Mesothelial cell of epicardium (in vitro differentiated cells): ENCODE measurements around the gene KCNJ15. TPM values are rescaled to one million over a fixed set of nuclear protein-coding genes. Genes with fewer than 3 reads are reported as not detected.

Source experiments
- DNase-seq, 2 experiments: peaks; one replicate each; pipeline ENCODE4 v3.0.0; 2021; ENCODE audit warnings: low spot score in 2 of 2; ENCODE audit not compliant: unreplicated experiment in 2 of 2
- H3K27ac Mint-ChIP-seq: 2 replicates; pipeline ENCODE4 v1.8.0; 2021; ENCODE audit warnings: mixed read lengths
- H3K27me3 Mint-ChIP-seq: 2 replicates; pipeline ENCODE4 v1.8.0; 2021; ENCODE audit warnings: low read depth, mixed read lengths
- H3K36me3 Mint-ChIP-seq: 2 replicates; pipeline ENCODE4 v1.8.0; 2021; ENCODE audit warnings: mixed read lengths
- H3K4me1 Mint-ChIP-seq: 2 replicates; pipeline ENCODE4 v1.8.0; 2021; ENCODE audit warnings: mixed read lengths
- H3K4me3 Mint-ChIP-seq: 2 replicates; pipeline ENCODE4 v1.8.0; 2021; ENCODE audit warnings: mild to moderate bottlenecking, moderate library complexity, mixed read lengths
- H3K9me3 Mint-ChIP-seq: 2 replicates; pipeline ENCODE4 v1.8.0; 2021; ENCODE audit warnings: mixed read lengths
- CTCF ChIP-seq: fragments of 200-600 bp; sonication (generic); IDR thresholded peaks from one replicate; pipeline ENCODE4 v1.5.0; 2021; ENCODE audit warnings: antibody characterized with exemption; ENCODE audit not compliant: unreplicated experiment
- total RNA-seq: library from RNA; stranded (reverse); gene quantifications from 3 replicates; pipeline ENCODE4 v1.2.1, GENCODE V29; 2021

Gene KCNJ15
- total RNA-seq, 1 donor from 2014 or later = 1.9 TPM

- Mint-ChIP-seq H3K9me3 (no peaks in the 10 kb centered on the region), H3K4me1 (peaks cover 34% of the 10 kb centered on the region)
- TF ChIP-seq CTCF = no peak
Measured at GRCh38 chr21:38264571-38264970, 7.8 kb downstream of the KCNJ15 start.

GRCh38 chr21:38265166-38265565 is 8.4 kb downstream of the KCNJ15 start:
- H3K27me3 Mint-ChIP-seq = no peaks in the 10 kb centered on the region
- no peak for TF ChIP-seq CTCF
- DNase-seq = no peak
- no peaks in the 10 kb centered on the region for H3K9me3 Mint-ChIP-seq
- H3K36me3 Mint-ChIP-seq = no peaks in the 10 kb centered on the region
- no peak overlapping the region for H3K27ac Mint-ChIP-seq
- H3K4me1 Mint-ChIP-seq = peaks cover 39% of the 10 kb centered on the region
- H3K4me3 Mint-ChIP-seq = no peak overlapping the region

More at GRCh38 chr21:38264571-38264970, 7.8 kb downstream of the KCNJ15 start:
- Mint-ChIP-seq H3K27me3 (no peaks in the 10 kb centered on the region), H3K36me3 (no peaks in the 10 kb centered on the region), H3K27ac (peak overlapping the region; percentile 65), H3K4me3 (no peak overlapping the region)
- DNase-seq = no peak

- Mint-ChIP-seq H3K9me3 (no peaks in the 10 kb centered on the region), H3K36me3 (no peaks in the 10 kb centered on the region), H3K27me3 (no peaks in the 10 kb centered on the region), H3K27ac (no peak overlapping the region), H3K4me1 (peaks cover 42% of the 10 kb centered on the region), H3K4me3 (no peak overlapping the region)
- no peak for DNase-seq
- TF ChIP-seq CTCF = no peak
Measured at GRCh38 chr21:38266732-38267131, 9.9 kb downstream of the KCNJ15 start.

- H3K4me1 Mint-ChIP-seq = peaks cover 38% of the 10 kb centered on the region
- H3K36me3 Mint-ChIP-seq = no peaks in the 10 kb centered on the region
- H3K9me3 Mint-ChIP-seq = no peaks in the 10 kb centered on the region
- H3K4me3 Mint-ChIP-seq = no peak overlapping the region
- no peak overlapping the region for H3K27ac Mint-ChIP-seq
- TF ChIP-seq CTCF = no peak
- DNase-seq = no peak
- H3K27me3 Mint-ChIP-seq = no peaks in the 10 kb centered on the region
Measured at GRCh38 chr21:38267136-38267755, 10.5 kb downstream of the KCNJ15 start.

- Mint-ChIP-seq H3K27ac (peak overlapping the region; percentile 5), H3K4me1 (peaks cover 38% of the 10 kb centered on the region), H3K9me3 (no peaks in the 10 kb centered on the region), H3K27me3 (no peaks in the 10 kb centered on the region), H3K4me3 (no peak overlapping the region), H3K36me3 (no peaks in the 10 kb centered on the region)
- no peak for DNase-seq
- no peak for TF ChIP-seq CTCF
Measured at GRCh38 chr21:38267991-38268863, 11.4 kb downstream of the KCNJ15 start.
